EH (cell line): ENCODE results near the gene MAPK8IP3.

ENCODE experiments used
- DNase-seq: peaks from one replicate; pipeline ENCODE4 v3.0.0-alpha.2; 2015; ENCODE audit warnings: low read depth

MAPK8IP3 gene

GRCh38 chr16:1741553-1742165, 35.7 kb downstream of the MAPK8IP3 start:
- no peak for DNase-seq

- no peak for DNase-seq
These were observed 37.7 kb downstream of the MAPK8IP3 start for GRCh38 chr16:1743376-1744337.

- no peak for DNase-seq
These were observed 38.4 kb downstream of the MAPK8IP3 start for GRCh38 chr16:1744338-1744840.

- peak; percentile 96 for DNase-seq
These were observed 39.3 kb downstream of the MAPK8IP3 start for GRCh38 chr16:1745181-1745899.

- DNase-seq, result peak; percentile 88
These were observed 40.1 kb downstream of the MAPK8IP3 start for GRCh38 chr16:1745900-1746692.

GRCh38 chr16:1746693-1747195, 40.7 kb downstream of the MAPK8IP3 start:
- DNase-seq, result peak; percentile 58

GRCh38 chr16:1747934-1748333, 41.9 kb downstream of the MAPK8IP3 start:
- DNase-seq, result no peak

- DNase-seq, result no peak
These were observed 43.4 kb downstream of the MAPK8IP3 start for GRCh38 chr16:1749152-1750117.

GRCh38 chr16:1751946-1752345, 46.0 kb downstream of the MAPK8IP3 start:
- DNase-seq, result no peak

- DNase-seq, result no peak
These were observed 46.9 kb downstream of the MAPK8IP3 start for GRCh38 chr16:1752853-1753252.

GRCh38 chr16:1754204-1754603, 48.2 kb downstream of the MAPK8IP3 start:
- no peak for DNase-seq

GRCh38 chr16:1757714-1758461, 51.9 kb downstream of the MAPK8IP3 start:
- DNase-seq, result no peak

- DNase-seq, result no peak
These were observed 52.9 kb downstream of the MAPK8IP3 start for GRCh38 chr16:1758923-1759322.

- DNase-seq, result no peak
These were observed 53.5 kb downstream of the MAPK8IP3 start for GRCh38 chr16:1759511-1759910.

- no peak for DNase-seq
These were observed 54.9 kb downstream of the MAPK8IP3 start for GRCh38 chr16:1760911-1761310.

- DNase-seq, result no peak
These were observed 55.8 kb downstream of the MAPK8IP3 start for GRCh38 chr16:1761751-1762150.

- DNase-seq, result no peak
These were observed 56.3 kb downstream of the MAPK8IP3 start for GRCh38 chr16:1762196-1762878.

GRCh38 chr16:1762879-1763520, 57.0 kb downstream of the MAPK8IP3 start:
- no peak for DNase-seq
